Neural cell (in vitro differentiated cells): Measurements from ENCODE around the gene RASD1. TPM values are rescaled to one million over a fixed set of nuclear protein-coding genes. Genes with fewer than 3 reads are reported as not detected.

ENCODE experiments used
- H2AFZ ChIP-seq: fragments of 200-600, 300-800 bp; sonication (generic), shearing (Covaris generic); 2 replicates; pipeline ENCODE4 v1.6.0; 2014; ENCODE audit warnings: low read depth, mild to moderate bottlenecking, antibody characterized with exemption, low read length, moderate library complexity
- H3F3A ChIP-seq: fragments of 200-600 bp; shearing (Covaris generic); 2 replicates; pipeline ENCODE4 v1.6.1; 2016; ENCODE audit warnings: mild to moderate bottlenecking, moderate library complexity, mixed read lengths, antibody characterized with exemption, low read length; ENCODE audit not compliant: insufficient read depth, poor library complexity, severe bottlenecking
- H3K27ac ChIP-seq: fragments of 200-600, 300-800 bp; sonication (generic), shearing (Covaris generic); 2 replicates; pipeline ENCODE4 v1.5.1; 2014; ENCODE audit warnings: mild to moderate bottlenecking, low read length, moderate library complexity
- H3K27me3 ChIP-seq: fragments of 300-800, 200-600 bp; sonication (generic), shearing (Covaris generic); 2 replicates; pipeline ENCODE4 v1.6.0; 2014; ENCODE audit warnings: mild to moderate bottlenecking, low read depth, low read length, moderate library complexity; ENCODE audit not compliant: insufficient read depth
- H3K36me3 ChIP-seq: fragments of 300-800, 200-600 bp; sonication (generic), shearing (Covaris generic); 2 replicates; pipeline ENCODE4 v1.5.1; 2014; ENCODE audit warnings: mild to moderate bottlenecking, antibody characterized with exemption, low read length, moderate library complexity; ENCODE audit not compliant: insufficient read depth
- H3K4me2 ChIP-seq: fragments of 300-800, 200-600 bp; sonication (generic), shearing (Covaris generic); 2 replicates; pipeline ENCODE4 v1.6.0; 2014; ENCODE audit warnings: mild to moderate bottlenecking, low read length
- H3K4me3 ChIP-seq: fragments of 300-800, 200-600 bp; sonication (generic), shearing (Covaris generic); 2 replicates; pipeline ENCODE4 v1.5.1; 2014; ENCODE audit warnings: mild to moderate bottlenecking, low read length, moderate library complexity
- H3K79me2 ChIP-seq: fragments of 200-600 bp; shearing (Covaris generic); replicated peaks from 2 replicates; pipeline ENCODE4 v1.6.0; 2014; ENCODE audit warnings: mild to moderate bottlenecking, low read length, moderate library complexity; ENCODE audit not compliant: insufficient read depth
- H3K9ac ChIP-seq: fragments of 300-800, 200-600 bp; sonication (generic), shearing (Covaris generic); 2 replicates; pipeline ENCODE4 v1.6.1; 2016; ENCODE audit warnings: mild to moderate bottlenecking, low read length, mixed read lengths
- H3K9me2 ChIP-seq: fragments of 200-600 bp; shearing (Covaris generic); 2 replicates; pipeline ENCODE4 v1.6.1; 2016; ENCODE audit warnings: mild to moderate bottlenecking, low read length, mixed read lengths; ENCODE audit not compliant: insufficient read depth
- H3K9me3 ChIP-seq: fragments of 200-600, 300-800 bp; sonication (generic), shearing (Covaris generic); 2 replicates; pipeline ENCODE4 v1.6.1; 2016; ENCODE audit warnings: mild to moderate bottlenecking, mixed run types, low read length, moderate library complexity, mixed read lengths
- H4K20me1 ChIP-seq: fragments of 200-600 bp; shearing (Covaris generic); 2 replicates; pipeline ENCODE4 v1.6.1; 2016; ENCODE audit warnings: mild to moderate bottlenecking, mixed run types; ENCODE audit not compliant: insufficient read depth
- EP300 ChIP-seq: fragments of 450-650 bp; conservative IDR thresholded peaks from 2 replicates; pipeline ENCODE4 v1.6.1; 2014; ENCODE audit warnings: antibody characterized with exemption, mild to moderate bottlenecking, moderate library complexity; ENCODE audit not compliant: poor library complexity, severe bottlenecking
- EZH2 ChIP-seq: fragments of 200-600, 300-800 bp; shearing (Covaris generic), sonication (generic); IDR thresholded peaks from 2 replicates; pipeline ENCODE4 v1.6.1; 2014; ENCODE audit warnings: antibody characterized with exemption, low read length, borderline replicate concordance, mild to moderate bottlenecking; ENCODE audit not compliant: insufficient read depth, poor library complexity, severe bottlenecking
- MXI1 ChIP-seq: fragments of 450-650 bp; conservative IDR thresholded peaks from 2 replicates; pipeline ENCODE4 v1.6.1; 2014; ENCODE audit warnings: antibody characterized with exemption, mild to moderate bottlenecking; ENCODE audit not compliant: poor library complexity, severe bottlenecking
- POLR2AphosphoS5 ChIP-seq: IDR thresholded peaks from 2 replicates; pipeline ENCODE4 v1.6.1; 2012
- RAD21 ChIP-seq: fragments of 450-650 bp; conservative IDR thresholded peaks from 2 replicates; pipeline ENCODE4 v1.6.1; 2014; ENCODE audit warnings: antibody characterized with exemption, mild to moderate bottlenecking, moderate library complexity
- REST ChIP-seq: IDR thresholded peaks from 2 replicates; pipeline ENCODE4 v1.6.1; 2012; ENCODE audit warnings: borderline replicate concordance
- SMC3 ChIP-seq: fragments of 450-650 bp; conservative IDR thresholded peaks from 2 replicates; pipeline ENCODE4 v1.6.1; 2014; ENCODE audit warnings: antibody characterized with exemption, mild to moderate bottlenecking, moderate library complexity; ENCODE audit not compliant: poor library complexity
- TAF1 ChIP-seq: IDR thresholded peaks from 2 replicates; pipeline ENCODE4 v1.6.1; 2012; ENCODE audit warnings: low read depth
- polyA plus RNA-seq: library from polyadenylated mRNA; depleted of rRNA; stranded (reverse); fragments of >200 nt; gene quantifications from 2 replicates; pipeline ENCODE4 v1.2.3, GENCODE V29; 2014
- TF ChIP-seq, protein P1 (sequence below): fragments of 450-650 bp; IDR thresholded peaks from 2 replicates; pipeline ENCODE4 v1.5.1; 2014; ENCODE audit warnings: antibody characterized with exemption, mild to moderate bottlenecking, moderate library complexity; ENCODE audit not compliant: poor library complexity, severe bottlenecking

RASD1 gene
- polyA plus RNA-seq, 1 donor from 2014 or later, result 57.7 TPM

DNA sequence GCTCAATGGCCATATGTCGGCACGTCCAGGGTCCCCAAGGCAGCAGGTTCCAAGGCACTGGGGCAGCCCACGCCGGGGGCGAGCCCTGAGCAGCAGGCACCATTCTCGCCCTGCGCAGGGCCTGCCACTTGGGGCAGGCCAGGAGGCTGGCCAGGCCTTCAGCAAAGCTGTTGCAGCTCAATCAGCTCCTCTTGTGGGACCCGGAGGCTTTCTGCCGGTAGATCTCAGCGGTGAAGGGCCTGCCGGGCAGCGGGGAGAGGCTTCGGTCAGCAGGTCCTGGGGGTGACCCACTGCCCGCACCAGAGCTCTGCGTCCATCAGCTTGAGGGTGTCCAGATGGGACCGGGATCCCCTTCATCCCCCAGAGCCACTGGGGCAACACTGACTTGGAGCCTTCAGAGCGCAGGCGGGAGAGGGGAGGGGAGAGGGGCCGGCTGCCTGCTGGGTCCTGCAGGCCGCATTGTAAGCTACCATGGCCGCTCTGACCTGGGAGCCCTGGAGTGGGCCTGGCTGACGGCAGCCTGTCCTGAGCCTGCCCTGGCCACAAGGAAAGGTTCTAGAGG lies 9.5 kb upstream of the RASD1 start:
- Histone ChIP-seq H3K9me2 (no peaks in the 10 kb centered on the region), H3K4me3 (no peak overlapping the region), H3K9me3 (no peaks in the 10 kb centered on the region), H3K27ac (no peak overlapping the region), H3K9ac (no peak overlapping the region), H3K36me3 (no peaks in the 10 kb centered on the region), H3K27me3 (no peaks in the 10 kb centered on the region), H3K4me2 (no peak overlapping the region), H3F3A (no peaks in the 10 kb centered on the region), H2AFZ (no peak overlapping the region), H4K20me1 (no peaks in the 10 kb centered on the region), H3K79me2 (no peaks in the 10 kb centered on the region)
- TF ChIP-seq POLR2AphosphoS5 (no peak), RAD21 (no peak), TAF1 (no peak), EP300 (no peak), EZH2 (no peak), SMC3 (no peak), MXI1 (no peak), REST (no peak)
- TF ChIP-seq, protein P1, sequence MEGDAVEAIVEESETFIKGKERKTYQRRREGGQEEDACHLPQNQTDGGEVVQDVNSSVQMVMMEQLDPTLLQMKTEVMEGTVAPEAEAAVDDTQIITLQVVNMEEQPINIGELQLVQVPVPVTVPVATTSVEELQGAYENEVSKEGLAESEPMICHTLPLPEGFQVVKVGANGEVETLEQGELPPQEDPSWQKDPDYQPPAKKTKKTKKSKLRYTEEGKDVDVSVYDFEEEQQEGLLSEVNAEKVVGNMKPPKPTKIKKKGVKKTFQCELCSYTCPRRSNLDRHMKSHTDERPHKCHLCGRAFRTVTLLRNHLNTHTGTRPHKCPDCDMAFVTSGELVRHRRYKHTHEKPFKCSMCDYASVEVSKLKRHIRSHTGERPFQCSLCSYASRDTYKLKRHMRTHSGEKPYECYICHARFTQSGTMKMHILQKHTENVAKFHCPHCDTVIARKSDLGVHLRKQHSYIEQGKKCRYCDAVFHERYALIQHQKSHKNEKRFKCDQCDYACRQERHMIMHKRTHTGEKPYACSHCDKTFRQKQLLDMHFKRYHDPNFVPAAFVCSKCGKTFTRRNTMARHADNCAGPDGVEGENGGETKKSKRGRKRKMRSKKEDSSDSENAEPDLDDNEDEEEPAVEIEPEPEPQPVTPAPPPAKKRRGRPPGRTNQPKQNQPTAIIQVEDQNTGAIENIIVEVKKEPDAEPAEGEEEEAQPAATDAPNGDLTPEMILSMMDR, result no peak

DNA sequence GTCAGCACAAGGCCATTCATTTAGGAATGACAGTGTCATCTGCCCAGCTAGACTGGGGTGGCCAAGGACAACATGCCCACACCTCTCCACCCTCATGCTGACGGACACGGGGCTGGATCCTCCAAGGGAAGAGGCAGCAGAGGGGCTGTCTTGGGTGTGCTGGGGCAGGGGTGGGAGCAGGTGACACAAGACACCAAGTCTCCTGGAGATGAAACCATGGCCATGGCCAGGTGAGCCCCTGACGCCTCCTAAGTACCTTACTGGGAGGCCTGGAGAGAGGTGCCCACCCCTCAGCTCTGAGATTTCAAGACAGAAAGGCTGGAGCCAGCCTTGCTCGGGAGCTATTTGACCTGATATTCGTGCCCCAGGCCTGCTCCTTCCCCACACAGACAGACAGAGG lies 9.0 kb upstream of the RASD1 start:
- Histone ChIP-seq H3K79me2 (no peaks in the 10 kb centered on the region), H3K27me3 (no peaks in the 10 kb centered on the region), H3K9me3 (no peaks in the 10 kb centered on the region), H3K9ac (no peak overlapping the region), H3K27ac (no peak overlapping the region), H3K9me2 (no peaks in the 10 kb centered on the region), H3K4me3 (no peak overlapping the region), H3K36me3 (no peaks in the 10 kb centered on the region), H3K4me2 (no peak overlapping the region), H2AFZ (no peak overlapping the region), H4K20me1 (no peaks in the 10 kb centered on the region), H3F3A (no peaks in the 10 kb centered on the region)
- TF ChIP-seq, protein P1, result no peak
- TF ChIP-seq MXI1 (no peak), EP300 (no peak), TAF1 (no peak), POLR2AphosphoS5 (no peak), REST (no peak), RAD21 (no peak)
